Heart right ventricle (tissue), 16 donors: ENCODE measurements around the gene DUOXA1. TPM values are rescaled to one million over a fixed set of nuclear protein-coding genes. Genes with fewer than 3 reads are reported as not detected.

Source experiments
- ATAC-seq, 8 donors: fragments of 200-7000 bp; cut with Tn5 transposase; one replicate each; pipeline ENCODE4 v1.9.1; 2020; ENCODE audit warnings: mild to moderate bottlenecking in 8 of 8, moderate library complexity in 8 of 8, moderate number of reproducible peaks in 1 of 8
- DNase-seq, 2 donors: peaks; one replicate each; pipeline ENCODE4 v3.0.0-alpha.2; 2020
- H3K27ac ChIP-seq, 10 donors: fragments of 200-600 bp; sonication (generic) in 2 of 10; one replicate each; pipeline versions ENCODE4 v1.5.0 to v1.8.0; 2020 to 2022; ENCODE audit warnings: mild to moderate bottlenecking in 3 of 10
- H3K27me3 ChIP-seq, 7 donors: fragments of 200-600 bp; one replicate each; pipeline ENCODE4 v1.8.0; 2021 to 2022; ENCODE audit warnings: mild to moderate bottlenecking in 2 of 7
- H3K36me3 ChIP-seq, 9 donors: fragments of 200-600 bp; sonication (generic) in 1 of 9; one replicate each; pipeline versions ENCODE4 v1.5.0 to v1.8.0; 2020 to 2022; ENCODE audit warnings: mild to moderate bottlenecking in 2 of 9
- H3K4me1 ChIP-seq, 9 donors: fragments of 200-600 bp; sonication (generic) in 1 of 9; one replicate each; pipeline versions ENCODE4 v1.5.0 to v1.8.0; 2020 to 2022; ENCODE audit warnings: mild to moderate bottlenecking in 4 of 9
- H3K4me3 ChIP-seq, 10 donors: fragments of 200-600 bp; sonication (generic) in 2 of 10; one replicate each; pipeline versions ENCODE4 v1.5.0 to v1.8.0; 2020 to 2022; ENCODE audit warnings: mild to moderate bottlenecking in 7 of 10, moderate library complexity in 2 of 10
- H3K9me3 ChIP-seq, 11 donors: fragments of 200-600 bp in 10 of 11; sonication (generic) in 2 of 11; one replicate each; pipeline versions ENCODE4 v1.5.0 to v1.8.0; 2013 to 2022; ENCODE audit warnings: mild to moderate bottlenecking in 2 of 11, control low read depth in 1 of 11, moderate library complexity in 1 of 11
- CTCF ChIP-seq, 9 donors: fragments of 200-600 bp; sonication (generic) in 2 of 9; IDR thresholded peaks; one replicate each; pipeline versions ENCODE4 v1.5.0 to v1.8.0; 2021 to 2022; ENCODE audit warnings: antibody characterized with exemption in 9 of 9, mild to moderate bottlenecking in 5 of 9, moderate library complexity in 1 of 9
- WGBS, 2 donors: extraction: QIAGEN DNeasy Blood & Tissue Kit; methylation state at CpG; one replicate each; pipeline ENCODE4 v1.1.7; 2013; ENCODE audit warnings: inconsistent platforms in 1 of 2; 5-methylcytosine and 5-hydroxymethylcytosine counted together
- intact Hi-C, 10 donors: fragments of 100-400 bp; cut with DNase I; formaldehyde crosslinking; loops; one replicate each; pipeline versions ENCODE4 v1.11.1 to v1.14.2; 2022
- polyA plus RNA-seq, 2 donors: library from polyadenylated mRNA; stranded (reverse); fragments of 200-250 nt; gene quantifications; one replicate each; pipeline ENCODE4 v1.2.3, GENCODE V29; 2013
- total RNA-seq, 10 donors: library from RNA; stranded (reverse); fragmentation: NEBNext Ultra II Directional in 3 of 10; extraction: Animal tissue kit (Norgen Biotek cat#: 25700) in 3 of 10; gene quantifications; one replicate each; pipeline versions ENCODE4 v1.2.1 to v1.2.4, GENCODE V29; 2021 to 2023
- donor health status: Arrhythmogenic right ventricular cardiomyopathy.
- donor health status: ischemic (EF 13 %, LVEDD 7.1; RV severe dilation, severe dysfunction).
- donor health status: healthy with polysubstance abuse.
- donor health status: DM: no; HTN: yes; CAD: no.
- donor health status: DM: no; HTN: no; CAD: no.
- donor health status: ischemic (EF 25% LVEDD 6.9; RV normal size, moderate dysfunction).
- donor health status: ischemic (EF 25% LVEDD 5.7; RV mildly dilated, moderate dysfunction).
- donor health status: healthy.
- donor health status: DM: yes; HTN: yes; CAD: no.
- donor health status: Ischemic cardiomyopathy.
- donor health status: ischemic (EF 35%, LVEDD 5.7; RV mildly dilated, moderate dysfunction).
- donor health status: nonischemic (EF 11% LVEDD 7.7; RV severe dilation, severe dysfunction).
- donor health status: DM: yes; HTN: yes; CAD: no.
- donor health status: PGD.
- donor health status: ischemic (EF 29% LVEDD 5.4; RV normal size, mild dysfunction).
- donor health status: nonischemic (EF 23%, LVEDD 6.1; RV moderate dilation, normal function).

The DUOXA1 gene
- total and polyA plus RNA-seq, 12 donors, result 0.11 to 1.3 (median 0.47) TPM; not detected in 1

DNA sequence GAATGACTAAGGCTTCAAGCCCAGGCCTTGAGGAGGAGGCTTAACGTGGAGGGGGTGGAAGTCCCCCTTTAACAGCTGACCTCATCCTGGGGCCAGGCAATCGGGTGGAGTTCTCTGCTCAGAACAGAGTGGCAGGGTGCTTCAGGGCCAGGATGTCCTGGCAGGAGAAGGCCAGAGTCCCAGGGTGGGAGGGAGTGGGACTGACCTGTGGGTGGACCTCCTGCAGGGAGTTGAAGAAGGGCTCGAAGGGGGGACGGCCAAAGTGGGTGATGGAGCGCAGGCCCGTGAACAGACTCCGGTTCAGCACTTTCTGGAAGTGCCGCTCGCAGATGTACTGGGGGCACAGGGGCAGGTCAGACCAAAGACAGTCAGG, 35.3 kb downstream of the DUOXA1 start:
- no peak for ATAC-seq
- 75 to 78% methylated on average over 9 of the region's 9 CpGs for WGBS, 2 donors
- Histone ChIP-seq H3K27me3 (peaks cover 0 to 3% (median 0%) of the 10 kb centered on the region in 7 donors), H3K4me3 (no peak overlapping the region), H3K27ac (no peak overlapping the region), H3K36me3 (no peaks in the 10 kb centered on the region), H3K4me1 (peaks cover 0 to 4% (median 0%) of the 10 kb centered on the region in 9 donors), H3K9me3 (no peaks in the 10 kb centered on the region)
- TF ChIP-seq CTCF (IDR thresholded peaks at IDR 0.05), result no peak
- intact Hi-C loops, result no loop called here
- DNase-seq, result no peak

- H3K27ac ChIP-seq, result no peak overlapping the region
- no peak for TF ChIP-seq CTCF (IDR thresholded peaks at IDR 0.05)
- DNase-seq, result no peak
- no peak overlapping the region for H3K4me3 ChIP-seq
- WGBS, 2 donors, result 78 to 82% methylated on average over 11 of the region's 11 CpGs
- no peaks in the 10 kb centered on the region for H3K9me3 ChIP-seq
- ATAC-seq, result no peak
- H3K36me3 ChIP-seq, result no peaks in the 10 kb centered on the region
- peaks cover 0 to 3% (median 0%) of the 10 kb centered on the region in 7 donors for H3K27me3 ChIP-seq
- peaks cover 0 to 4% (median 0%) of the 10 kb centered on the region in 9 donors for H3K4me1 ChIP-seq
- intact Hi-C loops, result no loop called here
These were observed 35.9 kb downstream of the DUOXA1 start for GRCh38 chr15:45093622-45094357.

DNA sequence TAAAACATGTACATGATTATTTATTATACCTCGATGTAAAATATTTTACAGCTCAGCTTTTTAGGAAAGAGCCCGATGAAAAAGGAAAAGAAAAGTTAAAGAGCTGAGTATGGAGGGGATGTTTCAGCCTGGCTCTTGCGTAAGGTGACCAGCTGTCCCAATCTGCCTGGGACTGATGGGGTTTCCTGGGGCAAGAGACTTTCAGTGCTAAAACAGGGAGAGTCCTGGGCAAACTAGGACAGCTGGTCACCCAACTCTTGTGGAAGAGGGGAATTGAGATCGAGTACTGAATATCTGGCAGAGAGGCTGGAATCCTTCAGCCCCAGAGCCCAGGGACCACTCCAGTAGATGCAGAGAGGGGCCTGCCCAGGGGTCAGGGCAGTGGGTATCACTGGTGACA, 36.7 kb downstream of the DUOXA1 start:
- H3K36me3 ChIP-seq, result no peaks in the 10 kb centered on the region
- DNase-seq (no peak), ATAC-seq (no peak)
- peaks cover 0 to 4% (median 0%) of the 10 kb centered on the region in 9 donors for H3K4me1 ChIP-seq
- intact Hi-C loops, result no loop called here
- no peak for TF ChIP-seq CTCF (IDR thresholded peaks at IDR 0.05)
- no peak overlapping the region for H3K27ac ChIP-seq
- no peaks in the 10 kb centered on the region for H3K9me3 ChIP-seq
- peaks cover 0 to 3% (median 0%) of the 10 kb centered on the region in 7 donors for H3K27me3 ChIP-seq
- no peak overlapping the region for H3K4me3 ChIP-seq
- 86 to 94% methylated on average over 4 of the region's 4 CpGs for WGBS, 2 donors

- Histone ChIP-seq H3K4me1 (peaks cover 0 to 4% (median 0%) of the 10 kb centered on the region in 9 donors), H3K27ac (no peak overlapping the region), H3K9me3 (no peaks in the 10 kb centered on the region), H3K27me3 (peaks cover 0 to 12% (median 0%) of the 10 kb centered on the region in 7 donors), H3K4me3 (no peak overlapping the region), H3K36me3 (no peaks in the 10 kb centered on the region)
- no peak for TF ChIP-seq CTCF (IDR thresholded peaks at IDR 0.05)
- ATAC-seq (peak; percentile 57 to 97 (median 88)), DNase-seq (peak; percentile 42 to 54)
- intact Hi-C loops, result no loop called here
- WGBS, 2 donors, result 48 to 61% methylated on average over 2 of the region's 2 CpGs
These were observed 38.1 kb downstream of the DUOXA1 start for GRCh38 chr15:45091576-45091975.
